Neutrophil (primary cell): ENCODE measurements around the gene ARHGEF19.

Source experiments
- H3K27ac ChIP-seq: fragments of 200-600 bp; sonication (generic); 2 replicates; pipeline ENCODE4 v1.5.1; 2016; ENCODE audit warnings: mild to moderate bottlenecking, moderate library complexity
- H3K27me3 ChIP-seq: fragments of 200-600 bp; sonication (generic); 2 replicates; pipeline ENCODE4 v1.6.0; 2016; ENCODE audit warnings: mild to moderate bottlenecking
- H3K36me3 ChIP-seq: fragments of 200-600 bp; sonication (generic); 2 replicates; pipeline ENCODE4 v1.5.1; 2017
- H3K4me1 ChIP-seq, 2 experiments: fragments of 200-600 bp in 1 of 2; sonication (generic) in 1 of 2; 1 replicate in 1 of 2; 2 replicates in 1 of 2; pipeline versions ENCODE4 v1.5.1 to v1.6.1; 2013 to 2016; ENCODE audit warnings: low read depth in 1 of 2, low read length in 1 of 2, mild to moderate bottlenecking in 1 of 2, moderate library complexity in 1 of 2; ENCODE audit not compliant: control insufficient read depth in 1 of 2, insufficient read depth in 1 of 2
- H3K4me3 ChIP-seq, 2 experiments: fragments of 200-600 bp in 1 of 2; sonication (generic) in 1 of 2; 1 replicate in 1 of 2; 2 replicates in 1 of 2; pipeline ENCODE4 v1.5.1; 2013 to 2016; ENCODE audit warnings: low read depth in 1 of 2, low read length in 1 of 2, mild to moderate bottlenecking in 1 of 2, moderate library complexity in 1 of 2
- H3K9me3 ChIP-seq: fragments of 200-600 bp; sonication (generic); 2 replicates; pipeline ENCODE4 v1.5.1; 2016
- TF ChIP-seq, protein P1 (sequence below): fragments of 200-600 bp; sonication (generic); IDR thresholded peaks from 2 replicates; pipeline ENCODE4 v1.5.1; 2016; ENCODE audit warnings: antibody characterized with exemption

Gene ARHGEF19

DNA sequence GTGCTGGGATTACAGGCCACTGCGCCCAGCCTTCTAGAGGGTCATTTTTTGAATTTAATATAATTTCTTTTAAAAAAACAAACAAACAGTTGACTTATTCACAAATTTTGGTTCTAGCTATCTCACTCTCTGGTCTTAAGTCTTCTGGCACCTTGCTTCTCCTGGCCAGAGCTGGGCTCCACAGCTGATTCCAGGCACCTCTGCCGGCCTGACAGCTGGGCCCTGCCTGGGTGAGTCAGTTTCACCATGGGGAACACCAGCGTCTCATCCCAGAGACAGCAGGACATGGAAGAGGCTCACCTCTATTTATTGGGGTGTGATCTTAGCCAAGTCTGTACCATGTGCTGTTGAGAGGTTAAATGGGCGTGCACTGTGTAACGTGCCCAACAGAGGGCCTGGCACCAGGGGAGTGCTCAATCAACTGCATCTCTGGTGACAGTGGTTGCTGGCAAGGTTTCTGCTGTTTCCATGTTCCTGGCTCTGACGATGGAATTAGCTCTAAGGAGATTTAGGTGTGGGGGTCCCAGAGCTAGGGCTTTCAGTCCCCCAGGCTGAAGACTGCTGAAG, 23.6 kb upstream of the ARHGEF19 start:
- no peaks in the 10 kb centered on the region for H3K27me3 ChIP-seq
- no peaks in the 10 kb centered on the region for H3K36me3 ChIP-seq
- no peak overlapping the region for H3K27ac ChIP-seq
- peak overlapping the region in 1 of 2 experiments; percentile 73 for H3K4me3 ChIP-seq
- H3K9me3 ChIP-seq, result no peaks in the 10 kb centered on the region
- TF ChIP-seq, protein P1, sequence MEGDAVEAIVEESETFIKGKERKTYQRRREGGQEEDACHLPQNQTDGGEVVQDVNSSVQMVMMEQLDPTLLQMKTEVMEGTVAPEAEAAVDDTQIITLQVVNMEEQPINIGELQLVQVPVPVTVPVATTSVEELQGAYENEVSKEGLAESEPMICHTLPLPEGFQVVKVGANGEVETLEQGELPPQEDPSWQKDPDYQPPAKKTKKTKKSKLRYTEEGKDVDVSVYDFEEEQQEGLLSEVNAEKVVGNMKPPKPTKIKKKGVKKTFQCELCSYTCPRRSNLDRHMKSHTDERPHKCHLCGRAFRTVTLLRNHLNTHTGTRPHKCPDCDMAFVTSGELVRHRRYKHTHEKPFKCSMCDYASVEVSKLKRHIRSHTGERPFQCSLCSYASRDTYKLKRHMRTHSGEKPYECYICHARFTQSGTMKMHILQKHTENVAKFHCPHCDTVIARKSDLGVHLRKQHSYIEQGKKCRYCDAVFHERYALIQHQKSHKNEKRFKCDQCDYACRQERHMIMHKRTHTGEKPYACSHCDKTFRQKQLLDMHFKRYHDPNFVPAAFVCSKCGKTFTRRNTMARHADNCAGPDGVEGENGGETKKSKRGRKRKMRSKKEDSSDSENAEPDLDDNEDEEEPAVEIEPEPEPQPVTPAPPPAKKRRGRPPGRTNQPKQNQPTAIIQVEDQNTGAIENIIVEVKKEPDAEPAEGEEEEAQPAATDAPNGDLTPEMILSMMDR, result no peak
- peaks cover 16 to 17% of the 10 kb centered on the region in 2 experiments for H3K4me1 ChIP-seq

DNA sequence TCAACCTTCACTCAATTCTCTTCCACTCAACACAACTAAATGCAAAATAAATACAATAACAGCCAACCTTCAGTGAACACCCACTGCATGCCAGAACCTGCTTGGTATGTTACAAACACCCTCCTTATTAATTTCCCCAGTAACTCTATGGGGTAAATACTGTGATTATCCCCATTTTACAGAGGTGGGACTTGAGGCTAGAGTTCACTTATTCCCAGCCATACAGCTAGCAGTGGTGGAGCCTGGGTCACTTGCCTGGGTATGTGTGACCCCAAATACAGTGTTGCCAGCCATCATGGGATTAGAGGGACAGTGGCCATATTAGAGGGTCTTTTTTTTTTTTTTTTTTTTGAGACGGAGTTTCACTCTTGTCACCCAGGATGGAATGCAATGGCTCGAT, 22.9 kb upstream of the ARHGEF19 start:
- H3K27ac ChIP-seq, result no peak overlapping the region
- TF ChIP-seq, protein P1, result no peak
- H3K4me3 ChIP-seq, result no peak overlapping the region
- no peaks in the 10 kb centered on the region for H3K36me3 ChIP-seq
- H3K27me3 ChIP-seq, result no peaks in the 10 kb centered on the region
- no peaks in the 10 kb centered on the region for H3K9me3 ChIP-seq
- H3K4me1 ChIP-seq, result peaks cover 16 to 17% of the 10 kb centered on the region in 2 experiments

DNA sequence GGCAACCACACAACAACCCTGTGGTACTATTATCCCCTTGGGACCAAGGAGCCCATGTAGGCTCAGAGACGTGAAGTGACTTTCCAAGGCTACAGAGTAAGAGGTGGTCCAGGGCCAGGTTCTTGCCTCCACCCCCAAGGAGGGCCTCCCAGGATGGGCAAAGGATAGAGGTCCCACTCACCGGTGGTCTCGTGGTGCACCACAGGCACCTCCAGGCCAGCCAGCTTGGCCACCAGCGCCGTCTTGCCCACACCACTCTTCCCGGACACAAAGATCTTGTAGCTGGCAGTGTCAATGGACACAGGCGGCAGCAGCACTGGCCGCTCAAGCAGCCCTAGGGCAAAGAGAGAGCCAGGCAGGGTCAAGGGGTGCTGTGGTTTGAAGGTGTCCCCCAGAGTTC, 21.0 kb upstream of the ARHGEF19 start:
- Histone ChIP-seq H3K27me3 (peaks cover 15% of the 10 kb centered on the region), H3K4me3 (no peak overlapping the region), H3K9me3 (no peaks in the 10 kb centered on the region), H3K4me1 (peaks cover 16 to 19% of the 10 kb centered on the region in 2 experiments), H3K36me3 (no peaks in the 10 kb centered on the region), H3K27ac (no peak overlapping the region)
- TF ChIP-seq, protein P1, result no peak

DNA sequence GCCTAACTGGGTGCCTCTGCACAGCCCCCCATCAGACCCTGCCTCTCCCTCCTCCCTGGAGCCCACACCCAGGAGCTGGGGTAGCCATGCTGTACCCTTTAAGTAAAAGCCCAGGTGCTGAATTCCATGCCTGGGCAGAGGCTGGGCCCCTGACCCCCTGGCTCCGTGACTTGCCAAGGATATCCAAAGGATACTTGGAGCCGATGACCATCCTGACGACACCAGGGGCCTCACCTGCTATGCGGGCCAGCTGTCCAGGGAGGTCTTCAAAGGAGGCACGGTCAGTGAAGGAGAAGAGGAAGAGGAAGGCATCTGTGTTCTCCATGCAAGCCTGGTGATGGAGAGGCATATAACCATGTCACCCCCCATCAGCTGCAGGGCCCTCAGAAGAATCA, 19.9 kb upstream of the ARHGEF19 start:
- Histone ChIP-seq H3K9me3 (no peaks in the 10 kb centered on the region), H3K27me3 (peaks cover 26% of the 10 kb centered on the region), H3K27ac (no peak overlapping the region), H3K36me3 (no peaks in the 10 kb centered on the region), H3K4me3 (no peak overlapping the region), H3K4me1 (peaks cover 22% of the 10 kb centered on the region in 2 experiments)
- TF ChIP-seq, protein P1, result no peak

DNA sequence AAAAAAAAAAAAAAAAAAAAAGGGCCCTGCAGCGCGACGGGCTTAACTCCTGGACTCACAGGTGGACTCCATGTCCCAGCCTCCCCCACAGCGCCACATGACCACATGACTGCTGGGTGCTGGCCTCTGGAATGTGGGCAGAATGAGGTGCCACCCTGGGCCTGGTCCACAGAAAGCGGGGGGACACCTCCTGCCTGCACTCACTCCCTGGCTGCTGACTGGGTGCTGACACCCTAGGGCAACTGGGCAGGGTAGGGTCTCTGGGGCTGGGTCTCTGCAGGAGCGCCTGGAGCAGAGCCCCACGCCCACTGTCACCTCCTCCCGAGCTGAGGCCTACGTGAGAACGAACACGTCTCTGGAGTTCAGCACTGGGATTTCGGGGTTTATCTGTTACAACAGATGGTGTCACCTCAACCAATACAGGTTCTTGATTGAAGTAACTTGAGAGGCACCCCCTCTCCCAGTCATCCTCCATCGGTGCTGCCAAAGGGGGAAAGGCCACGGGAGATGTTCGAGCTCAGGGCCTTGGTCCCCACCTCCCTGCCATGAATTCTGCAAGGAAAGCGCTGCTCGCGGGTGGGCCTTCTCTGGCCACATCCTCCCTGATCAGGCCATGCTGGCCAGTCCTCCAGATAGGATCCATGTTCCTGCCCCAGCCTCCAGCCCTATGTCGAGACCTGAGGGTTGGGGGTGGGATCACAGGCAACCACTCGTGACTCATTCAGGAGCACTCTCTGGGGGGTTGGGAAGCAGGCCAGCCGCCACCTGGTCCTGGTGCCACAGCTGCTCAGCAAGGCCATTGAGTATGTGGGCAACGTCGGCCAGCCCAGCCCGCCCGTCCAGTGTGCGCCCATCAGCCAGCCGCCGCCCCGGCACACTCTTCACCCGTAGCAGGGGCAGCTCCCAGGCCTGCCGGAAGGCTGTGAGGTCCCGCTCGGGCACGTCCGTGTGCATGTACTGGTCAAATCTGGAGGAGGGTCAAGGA, 19.2 kb upstream of the ARHGEF19 start:
- Histone ChIP-seq H3K27ac (no peak overlapping the region), H3K9me3 (no peaks in the 10 kb centered on the region), H3K36me3 (no peaks in the 10 kb centered on the region), H3K27me3 (peaks cover 33% of the 10 kb centered on the region), H3K4me1 (peaks cover 15% of the 10 kb centered on the region in 2 experiments), H3K4me3 (no peak overlapping the region)
- TF ChIP-seq, protein P1, result no peak
